Activated CD4-positive, alpha-beta T cell treated with anti-CD3 and anti-CD28 coated beads, Interleukin-2, Interleukin-4, amounts not matched to agents 100 ng/mL and 50 ng/mL, durations not matched to agents 16 hours and 8 hours (primary cell): ENCODE results near the gene PREX1.

Experiments
- DNase-seq: peaks from one replicate; pipeline ENCODE4 v3.0.0-alpha.2; 2020; ENCODE audit warnings: low spot score

The PREX1 gene

DNA sequence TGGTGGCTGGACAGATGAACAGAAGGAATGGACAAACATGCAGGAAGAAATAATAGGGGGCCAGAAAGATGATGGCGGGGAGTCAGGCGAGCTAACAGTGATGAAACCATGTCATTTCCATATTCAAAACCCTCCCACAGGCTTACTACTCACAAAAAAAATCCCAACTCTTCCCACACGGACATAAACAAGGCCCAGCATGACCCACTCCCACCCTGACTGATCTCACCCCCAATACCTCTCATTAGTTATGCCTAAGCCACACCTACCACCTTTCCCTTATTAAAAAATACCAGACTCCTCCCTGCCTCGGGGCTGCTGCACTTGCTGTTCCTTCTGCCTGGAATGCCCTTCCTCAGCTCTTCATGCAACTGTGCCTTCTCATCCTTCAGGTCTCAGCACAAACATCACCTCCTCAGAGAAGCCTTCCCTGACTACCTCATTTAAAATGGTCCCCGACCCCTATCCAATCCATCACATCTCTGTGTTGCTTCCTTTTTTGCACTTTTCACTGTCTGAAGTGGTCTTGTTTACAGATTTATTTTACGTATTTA, 145.8 kb downstream of the PREX1 start:
- DNase-seq, result no peak

- no peak for DNase-seq
Measured at GRCh38 chr20:48681201-48681872, 146.5 kb downstream of the PREX1 start.

DNA sequence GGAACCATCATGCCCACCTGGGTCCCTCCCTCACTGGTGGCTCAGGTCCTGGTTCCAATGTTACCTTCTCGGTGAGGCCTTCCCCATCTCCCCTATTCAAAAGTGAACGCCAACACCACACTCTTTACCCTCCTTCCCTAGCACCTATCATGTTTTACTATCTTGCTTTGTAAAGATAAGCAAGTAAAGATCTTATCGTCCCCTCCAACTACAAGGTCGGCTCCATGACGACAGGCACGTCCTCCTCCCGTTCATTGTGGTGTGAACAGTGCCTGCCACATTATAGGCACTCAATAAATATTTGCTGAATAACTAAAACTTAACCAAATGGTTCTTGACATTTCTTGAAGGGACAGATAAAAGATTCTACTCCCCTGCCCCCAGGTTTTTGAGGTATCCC, 147.1 kb downstream of the PREX1 start:
- no peak for DNase-seq

GRCh38 chr20:48679599-48679998, 148.2 kb downstream of the PREX1 start:
- no peak for DNase-seq

GRCh38 chr20:48679011-48679410, 148.8 kb downstream of the PREX1 start:
- DNase-seq, result no peak

- no peak for DNase-seq
Measured at GRCh38 chr20:48678421-48678820, 149.4 kb downstream of the PREX1 start.

DNA sequence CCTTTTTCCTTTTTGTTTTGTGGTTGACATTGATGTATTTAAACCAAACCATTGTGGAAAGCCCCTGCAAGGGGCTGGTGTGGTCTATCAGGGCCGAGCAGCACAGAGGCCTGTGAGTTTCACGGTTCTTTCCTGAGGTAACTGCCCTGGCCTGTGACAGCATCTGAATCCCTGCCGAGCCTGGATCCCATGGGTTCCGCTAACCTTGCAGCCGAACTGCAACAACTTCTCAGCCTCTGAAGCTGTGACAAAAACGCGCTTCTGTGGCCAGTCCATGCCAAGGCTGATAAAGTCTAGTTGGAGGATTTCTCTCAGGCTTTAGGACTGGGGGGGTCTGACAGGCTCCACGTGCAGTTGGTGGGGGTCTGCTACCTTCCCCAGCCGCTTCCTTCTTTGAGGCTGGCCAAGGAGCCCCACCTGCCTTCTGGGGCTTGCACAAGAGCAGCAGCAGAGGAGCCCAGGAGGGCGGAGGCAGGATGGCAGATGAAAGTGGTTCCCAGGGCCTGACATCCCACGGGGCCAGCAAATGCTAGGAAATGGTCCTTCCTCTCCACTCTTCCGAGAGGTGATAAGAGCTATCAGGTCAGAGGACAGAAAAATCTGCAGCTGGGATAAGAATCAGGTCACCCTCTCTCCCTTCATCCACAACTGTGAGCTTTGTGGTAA, 150.9 kb downstream of the PREX1 start:
- DNase-seq, result no peak

DNA sequence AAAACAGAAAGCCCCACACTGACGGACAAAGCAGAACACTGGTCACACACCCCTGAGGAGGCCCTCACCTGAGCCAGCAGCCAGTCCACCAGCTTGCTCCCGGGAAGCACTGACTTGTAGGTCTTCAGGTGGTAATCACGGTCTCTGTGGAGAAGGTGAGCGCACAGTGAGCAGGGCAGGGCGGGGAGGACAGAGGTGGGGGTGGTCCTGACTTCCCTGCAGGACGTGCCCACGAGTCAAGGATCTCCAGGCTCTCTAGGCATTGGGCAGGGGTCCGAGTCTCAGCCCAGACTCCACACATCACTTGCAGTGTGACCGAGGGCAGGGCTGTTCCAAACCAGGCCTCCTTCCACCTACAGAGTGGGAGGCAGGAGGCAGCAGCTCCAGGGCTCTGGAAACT, 151.7 kb downstream of the PREX1 start:
- no peak for DNase-seq

- DNase-seq, result no peak
Measured at GRCh38 chr20:48674461-48674860, 153.3 kb downstream of the PREX1 start.

DNA sequence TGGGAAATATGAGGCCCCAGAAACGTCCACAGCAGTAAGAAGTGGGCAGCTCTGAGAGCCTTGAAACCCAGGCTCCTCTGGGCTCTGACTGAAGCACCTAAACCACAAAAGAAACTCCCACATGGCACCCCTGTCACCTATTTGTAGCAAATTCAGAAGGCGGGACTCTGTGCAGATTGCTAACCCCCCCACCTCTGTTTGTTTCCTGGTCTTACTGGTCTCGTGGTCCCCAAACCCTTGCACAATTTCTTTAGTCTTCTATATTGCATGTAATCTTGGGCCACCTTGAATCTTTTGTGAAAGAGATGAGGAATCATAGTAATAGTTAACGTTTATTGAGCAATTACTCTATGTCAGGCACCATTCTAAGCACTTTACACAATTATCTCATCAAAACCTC, 154.3 kb downstream of the PREX1 start:
- DNase-seq, result no peak

- DNase-seq, result no peak
Measured at GRCh38 chr20:48672324-48672723, 155.5 kb downstream of the PREX1 start.

DNA sequence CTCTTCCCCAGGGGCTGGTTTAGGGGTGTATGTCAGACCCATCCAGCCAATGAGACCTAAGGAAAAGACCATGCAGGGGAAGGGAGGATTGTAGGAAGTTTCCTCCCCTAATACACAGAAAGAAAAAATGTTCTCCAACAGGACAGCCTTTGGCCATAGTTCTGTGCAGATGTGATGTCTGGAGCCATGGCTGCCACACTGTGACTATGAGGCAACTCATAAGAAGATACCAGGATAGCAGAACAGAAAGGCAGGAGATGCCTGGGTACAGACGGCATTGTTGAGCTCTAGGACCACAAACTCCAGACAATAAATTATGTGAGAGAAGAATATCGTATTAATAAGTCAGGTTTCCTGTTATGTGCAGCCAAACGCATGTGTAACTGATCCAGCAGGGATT, 156.7 kb downstream of the PREX1 start:
- DNase-seq, result no peak

DNA sequence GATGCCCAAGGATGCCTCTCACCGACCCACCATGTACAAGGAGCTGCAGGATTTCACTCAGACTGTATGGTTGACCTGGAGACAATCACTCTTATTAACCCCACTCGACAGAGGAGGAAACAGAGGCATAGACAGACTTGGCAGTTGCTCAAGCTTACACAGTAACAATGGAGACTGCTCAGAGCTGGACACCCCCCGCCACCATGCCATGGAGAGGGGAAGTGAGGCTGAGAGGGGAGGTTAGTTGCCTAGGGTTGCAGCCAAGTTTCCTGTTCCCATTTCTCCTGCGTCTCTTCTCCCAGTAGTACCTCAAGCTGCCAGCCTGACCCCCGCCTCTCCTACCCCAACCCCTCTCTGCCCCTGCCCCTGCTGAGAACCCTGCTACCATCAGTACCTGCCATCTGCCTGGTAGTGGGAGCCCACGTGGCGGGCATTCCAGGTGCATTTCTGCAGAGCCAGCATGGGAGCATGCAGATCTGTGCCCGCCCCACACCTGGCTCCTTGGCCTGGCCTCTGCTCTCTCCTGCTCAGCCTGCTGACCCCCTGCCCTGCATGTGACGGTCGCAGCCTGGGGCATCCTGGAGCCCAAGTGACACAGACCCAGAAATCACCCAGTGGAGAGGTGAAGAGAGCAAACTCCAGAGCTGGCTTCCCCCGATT, 157.7 kb downstream of the PREX1 start:
- DNase-seq, result no peak

DNA sequence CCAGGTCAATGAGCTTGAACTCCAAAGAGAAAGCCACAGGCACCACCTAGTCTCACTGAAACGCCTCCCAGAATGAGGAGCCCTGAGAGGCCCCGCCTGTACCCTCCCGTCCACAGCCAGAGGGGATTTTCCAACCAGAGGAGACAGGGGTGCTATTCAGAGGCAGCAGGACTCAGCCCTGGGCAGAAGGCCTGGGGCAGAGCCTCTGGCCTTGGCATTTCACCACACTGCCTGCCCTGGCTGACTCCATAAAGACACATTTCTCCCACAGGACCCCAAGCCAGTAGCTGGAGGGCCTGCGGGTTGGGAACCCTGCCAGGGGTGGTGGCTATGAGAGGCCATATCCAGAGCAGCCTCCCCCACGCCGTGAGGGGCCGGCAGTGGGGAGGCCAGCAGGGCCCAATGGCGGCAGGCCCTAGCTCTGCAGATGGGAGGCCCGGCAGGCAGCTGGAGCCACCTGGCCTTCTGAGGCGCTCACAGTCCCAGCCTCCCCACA, 159.3 kb downstream of the PREX1 start:
- no peak for DNase-seq

DNA sequence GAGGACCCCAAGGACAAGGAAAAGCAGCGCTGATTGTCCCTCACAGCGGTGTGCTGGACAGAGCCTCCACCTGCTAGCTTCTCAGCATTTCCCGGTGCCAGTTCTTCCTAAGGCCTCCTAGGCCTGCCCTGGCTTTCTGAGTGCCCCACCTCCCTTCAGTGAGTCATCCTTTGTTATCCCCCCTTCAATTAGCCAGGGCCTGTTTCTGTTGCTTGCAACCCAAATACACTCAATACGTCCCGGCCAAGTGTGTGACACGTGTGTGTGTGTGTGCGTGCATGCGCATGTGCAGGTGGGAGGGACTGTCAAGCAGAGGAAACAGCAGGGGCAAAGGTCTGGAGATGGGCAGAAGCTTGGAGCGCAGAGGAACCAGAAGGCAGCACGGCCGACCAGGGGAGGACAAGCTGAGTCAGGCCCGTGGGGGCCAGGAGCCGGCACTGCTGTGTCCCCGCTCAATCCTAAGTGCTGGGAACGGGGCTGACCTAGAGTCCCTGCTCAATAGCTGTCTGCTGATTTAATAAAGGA, 159.8 kb downstream of the PREX1 start:
- DNase-seq, result no peak

GRCh38 chr20:48667481-48667880, 160.3 kb downstream of the PREX1 start:
- DNase-seq, result no peak

GRCh38 chr20:48665785-48666184, 162.0 kb downstream of the PREX1 start:
- no peak for DNase-seq

DNA sequence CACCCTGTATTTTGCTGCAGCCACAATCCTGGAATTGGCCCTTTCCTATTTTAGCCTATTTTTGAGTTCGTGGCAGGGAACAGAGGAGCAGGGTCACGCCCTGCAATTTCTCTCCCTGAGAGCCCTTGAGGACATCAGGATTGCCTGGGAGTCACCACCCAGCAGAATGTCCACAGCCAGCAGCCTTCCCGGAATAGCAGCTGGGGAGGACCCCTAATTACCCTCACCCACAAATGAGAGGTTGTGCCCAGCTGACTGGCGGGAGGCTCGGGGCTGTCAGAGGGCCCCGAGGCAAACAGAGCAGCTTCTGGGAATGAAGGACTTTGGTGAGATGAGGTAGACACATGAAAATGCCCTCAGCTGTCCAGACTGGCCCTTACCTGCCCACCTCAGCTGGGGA, 165.1 kb downstream of the PREX1 start:
- no peak for DNase-seq

- DNase-seq, result no peak
Measured at GRCh38 chr20:48661575-48662455, 166.0 kb downstream of the PREX1 start.

GRCh38 chr20:48660788-48661187, 167.0 kb downstream of the PREX1 start:
- DNase-seq, result no peak

DNA sequence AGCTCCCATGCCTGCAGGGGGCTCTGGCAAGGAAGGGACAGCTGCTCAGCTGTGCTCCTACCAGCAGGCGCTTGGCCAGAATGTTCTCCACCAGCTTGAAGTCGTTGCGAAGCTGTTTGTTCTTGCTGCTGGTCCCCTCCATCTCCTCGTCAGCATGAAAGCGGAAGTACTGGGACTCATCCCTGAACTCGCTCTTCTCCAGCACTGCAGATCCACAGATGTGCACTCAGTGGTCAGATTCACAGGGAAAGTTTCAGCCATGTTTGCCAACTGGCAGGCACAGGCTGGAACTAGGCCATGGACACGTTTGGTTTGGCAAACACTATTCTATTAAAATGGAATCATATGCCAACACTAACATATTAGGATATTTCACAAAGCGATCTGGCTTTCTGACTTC, 167.9 kb downstream of the PREX1 start:
- DNase-seq, result no peak

GRCh38 chr20:48658505-48658904, 169.3 kb downstream of the PREX1 start:
- no peak for DNase-seq
